Measurements from ENCODE around the gene SLC36A1.
"Not testable (repeated sequence)": the region's sequence is repeated elsewhere in the genome, so short reads cannot be mapped to it uniquely, and the experiment has no call there.

SLC36A1 gene

GRCh38 chr5:151487544-151487943 is 40.1 kb downstream of the SLC36A1 start:
- DNase-seq: no peak

GRCh38 chr5:151490627-151491026 is 43.2 kb downstream of the SLC36A1 start:
- DNase-seq: no peak

- no peak for DNase-seq
Measured at GRCh38 chr5:151491062-151491461, 43.7 kb downstream of the SLC36A1 start.

DNA sequence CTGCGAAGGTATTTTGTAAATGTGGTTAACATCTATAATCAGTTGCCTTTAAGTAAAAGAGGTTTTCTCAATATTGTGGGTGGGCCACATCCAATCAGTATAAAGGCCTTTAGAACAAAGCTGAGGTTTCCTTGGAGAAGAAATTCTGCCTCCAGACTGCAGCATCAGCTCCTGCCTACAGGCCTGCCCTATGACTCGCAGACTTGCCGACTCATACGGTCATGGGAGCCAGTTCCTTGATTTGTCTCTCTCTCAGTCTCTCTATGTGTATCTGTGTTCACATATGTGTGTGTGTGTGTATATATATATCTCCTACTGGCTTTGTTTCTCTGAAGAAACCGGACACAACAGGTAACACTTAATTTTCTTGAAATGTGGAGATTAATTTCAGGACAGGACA is 45.3 kb downstream of the SLC36A1 start:
- DNase-seq: peak; percentile 61

DNA sequence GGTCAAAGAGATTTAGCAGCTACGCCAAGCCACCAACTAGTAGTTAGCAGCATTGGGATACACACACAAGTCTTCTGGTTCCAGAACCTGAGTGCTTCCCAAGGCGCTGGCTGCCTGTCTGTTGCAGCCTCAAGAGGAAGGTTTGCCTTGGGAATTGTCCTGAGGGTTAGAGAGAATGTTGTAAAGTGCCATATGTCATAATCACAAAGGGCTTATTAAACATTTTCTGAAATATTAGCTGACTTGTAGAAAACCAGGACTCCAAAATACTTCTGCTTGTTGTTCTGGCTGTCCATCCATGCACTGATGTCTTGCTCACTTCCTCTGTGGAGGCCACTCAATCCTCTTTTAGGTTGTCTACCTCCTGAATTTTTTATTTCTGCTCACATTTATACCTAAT is 46.3 kb downstream of the SLC36A1 start:
- DNase-seq: no peak

DNA sequence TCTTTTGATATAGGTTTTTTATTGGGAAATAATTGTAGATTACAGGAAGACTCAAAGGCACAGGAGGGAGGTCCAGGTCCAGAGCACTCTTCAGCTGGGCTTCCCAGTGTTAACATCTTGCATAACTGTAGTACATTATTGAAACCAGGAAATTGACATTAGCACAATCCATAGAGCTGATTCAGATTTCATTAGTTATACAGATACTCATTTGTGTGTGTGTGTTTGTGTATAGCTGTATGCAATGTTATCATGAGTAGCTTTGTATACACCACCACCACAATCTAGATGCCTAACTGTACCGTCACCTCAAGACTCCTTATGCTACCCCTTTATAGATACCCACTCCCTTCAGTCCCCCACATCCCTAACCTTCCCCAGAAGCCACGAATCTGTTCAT is 47.9 kb downstream of the SLC36A1 start:
- DNase-seq: no peak

DNA sequence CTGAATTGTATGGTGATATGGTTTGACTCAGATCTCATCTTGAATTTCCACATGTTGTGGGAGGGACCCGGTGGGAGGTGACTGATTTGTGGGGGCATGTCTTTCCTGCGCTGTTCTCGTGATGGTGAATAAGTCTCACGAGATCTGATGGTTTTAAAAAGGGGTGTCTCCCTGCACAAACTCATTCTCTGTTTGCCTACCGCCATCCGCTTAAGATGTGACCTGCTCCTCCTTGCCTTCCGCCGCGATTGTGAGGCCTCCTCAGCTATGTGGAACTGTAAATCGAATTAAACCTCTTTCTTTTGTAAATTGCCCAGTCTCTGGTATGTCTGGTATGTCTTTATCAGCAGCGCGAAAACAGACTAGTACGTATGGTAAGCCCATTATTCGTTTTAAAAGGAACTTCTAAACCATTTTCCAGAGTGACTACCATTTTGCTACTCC is 48.7 kb downstream of the SLC36A1 start:
- DNase-seq: no peak

- DNase-seq: no peak
Measured at GRCh38 chr5:151497391-151498002, 50.1 kb downstream of the SLC36A1 start.

GRCh38 chr5:151498395-151499155 is 51.2 kb downstream of the SLC36A1 start:
- no peak for DNase-seq

- no peak for DNase-seq
Measured at GRCh38 chr5:151499501-151500035, 52.2 kb downstream of the SLC36A1 start.

- DNase-seq: no peak
Measured at GRCh38 chr5:151504006-151504405, 56.6 kb downstream of the SLC36A1 start.

DNA sequence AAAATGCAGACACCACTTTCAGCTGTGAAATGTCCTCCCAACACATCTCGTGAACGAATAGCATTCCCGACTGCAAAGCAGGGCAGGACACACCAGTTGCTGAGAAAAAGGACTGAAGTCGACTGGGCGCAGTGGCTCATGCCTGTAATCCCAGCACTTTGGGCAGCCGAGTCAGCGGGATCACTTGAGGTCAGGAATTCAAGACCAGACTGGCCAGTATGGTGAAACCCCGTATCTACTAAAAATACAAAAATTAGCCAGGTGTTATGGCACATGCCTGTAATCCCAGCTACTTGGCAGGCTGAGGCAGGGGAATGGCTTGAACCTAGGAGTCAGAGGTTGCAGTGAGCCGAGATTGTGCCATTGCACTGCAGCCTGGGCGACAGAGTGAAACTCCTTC is 60.9 kb downstream of the SLC36A1 start:
- not testable (repeated sequence) for DNase-seq

DNA sequence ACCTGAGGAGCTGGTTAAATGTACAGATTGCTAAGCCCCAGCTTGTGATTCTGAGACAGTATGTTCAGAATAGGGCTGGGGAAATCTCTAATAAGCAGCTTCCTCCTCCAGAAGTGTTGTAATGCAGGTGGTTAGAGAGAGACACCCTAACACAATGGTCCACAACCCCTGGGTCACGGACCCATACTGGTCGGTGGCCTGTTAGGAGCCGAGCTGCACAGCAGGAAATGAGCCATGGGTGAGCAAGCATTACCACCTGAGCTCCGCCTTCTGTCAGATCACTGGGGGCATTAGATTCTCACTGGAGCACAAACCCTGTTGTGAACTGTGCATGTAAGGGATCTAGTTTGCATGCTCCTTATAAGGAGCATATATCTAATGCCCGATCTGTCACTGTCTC is 61.8 kb downstream of the SLC36A1 start:
- no peak for DNase-seq

GRCh38 chr5:151509836-151510235 is 62.4 kb downstream of the SLC36A1 start:
- no peak for DNase-seq

DNA sequence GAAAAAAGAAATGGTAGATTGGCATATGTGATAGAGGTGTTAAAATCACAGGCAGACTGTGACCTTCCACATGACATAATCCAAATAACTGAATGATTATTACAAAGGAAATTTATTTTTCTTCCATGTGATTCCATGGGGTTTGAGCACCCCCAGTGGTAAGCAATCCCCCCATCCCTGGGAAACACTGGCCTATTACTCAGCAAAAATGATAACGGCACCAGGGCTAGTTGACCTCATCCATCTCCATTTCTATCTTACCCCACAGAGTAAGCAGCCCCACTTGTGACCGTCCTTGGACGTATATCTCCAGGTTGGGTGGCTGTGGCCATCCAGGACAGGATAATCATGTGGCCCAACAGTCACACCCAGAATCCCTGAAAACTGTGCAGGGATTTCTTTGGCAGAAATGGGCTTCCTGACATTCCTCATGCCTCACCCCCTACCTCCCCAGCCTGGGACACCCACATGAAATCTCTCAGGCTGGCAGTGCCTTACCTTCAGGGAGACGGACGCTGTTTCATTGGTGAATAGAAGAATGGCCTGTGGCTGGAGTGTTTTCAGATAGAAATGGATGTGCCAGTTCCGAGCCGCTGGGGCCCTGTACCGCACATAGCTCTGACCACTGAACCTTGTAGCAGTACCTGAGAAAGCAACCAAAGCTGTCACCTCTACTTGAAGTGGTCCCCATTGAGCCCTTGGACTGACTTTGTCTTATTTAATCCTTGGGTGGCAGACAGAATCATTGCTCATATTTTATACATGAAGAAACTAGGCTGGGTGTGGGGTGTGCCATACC is 69.9 kb downstream of the SLC36A1 start:
- no peak for DNase-seq

- no peak for DNase-seq
Measured at GRCh38 chr5:151520294-151520693, 72.9 kb downstream of the SLC36A1 start.

- no peak for DNase-seq
Measured at GRCh38 chr5:151522226-151522625, 74.8 kb downstream of the SLC36A1 start.

GRCh38 chr5:151523335-151523734 is 75.9 kb downstream of the SLC36A1 start:
- peak; percentile 30 for DNase-seq

GRCh38 chr5:151528153-151528552 is 80.8 kb downstream of the SLC36A1 start:
- no peak for DNase-seq

GRCh38 chr5:151528996-151529395 is 81.6 kb downstream of the SLC36A1 start:
- DNase-seq: no peak

- no peak for DNase-seq
Measured at GRCh38 chr5:151531581-151531980, 84.2 kb downstream of the SLC36A1 start.

GRCh38 chr5:151532416-151532815 is 85.0 kb downstream of the SLC36A1 start:
- DNase-seq: no peak

- DNase-seq: no peak
Measured at GRCh38 chr5:151534350-151534749, 86.9 kb downstream of the SLC36A1 start.

DNA sequence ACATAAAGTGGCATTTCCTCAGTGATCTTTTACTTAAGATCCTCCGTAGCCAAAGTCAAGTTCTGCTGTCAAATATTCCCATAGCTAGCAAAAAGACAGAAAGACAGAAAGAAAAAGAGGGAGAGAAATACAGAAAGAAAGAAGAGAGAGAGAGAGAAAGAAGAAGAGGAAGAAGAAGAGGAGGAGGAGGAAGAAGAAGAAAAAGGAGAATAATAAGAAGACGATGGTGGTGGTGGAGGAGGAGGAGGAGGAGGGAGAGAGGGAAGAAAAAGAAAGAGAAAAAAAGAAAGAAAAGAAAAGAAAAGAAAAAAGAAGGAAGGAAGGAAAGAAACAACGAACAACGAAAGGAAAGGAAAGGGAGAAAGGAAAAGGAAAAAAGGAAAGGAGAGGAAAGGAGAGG is 89.6 kb downstream of the SLC36A1 start:
- no peak for DNase-seq

Data from fibroblast of upper back skin (primary cell).